NCI-H2196 treated with DMSO at 0.1 percent for 48 hours (cell line): Measurements from ENCODE around the gene PDIA5.

Experiments
- DNase-seq: peaks from one replicate; lab custom pipeline; 2025; ENCODE audit not compliant: unreplicated experiment; lab: John Stamatoyannopoulos, UW

Gene PDIA5

GRCh38 chr3:123039178-123039577 is 27.6 kb upstream of the PDIA5 start:
- DNase-seq: peak; percentile 44

GRCh38 chr3:123042413-123042812 is 24.4 kb upstream of the PDIA5 start:
- DNase-seq: no peak

- DNase-seq: no peak
These were observed 21.7 kb upstream of the PDIA5 start for GRCh38 chr3:123044981-123045763.

DNA sequence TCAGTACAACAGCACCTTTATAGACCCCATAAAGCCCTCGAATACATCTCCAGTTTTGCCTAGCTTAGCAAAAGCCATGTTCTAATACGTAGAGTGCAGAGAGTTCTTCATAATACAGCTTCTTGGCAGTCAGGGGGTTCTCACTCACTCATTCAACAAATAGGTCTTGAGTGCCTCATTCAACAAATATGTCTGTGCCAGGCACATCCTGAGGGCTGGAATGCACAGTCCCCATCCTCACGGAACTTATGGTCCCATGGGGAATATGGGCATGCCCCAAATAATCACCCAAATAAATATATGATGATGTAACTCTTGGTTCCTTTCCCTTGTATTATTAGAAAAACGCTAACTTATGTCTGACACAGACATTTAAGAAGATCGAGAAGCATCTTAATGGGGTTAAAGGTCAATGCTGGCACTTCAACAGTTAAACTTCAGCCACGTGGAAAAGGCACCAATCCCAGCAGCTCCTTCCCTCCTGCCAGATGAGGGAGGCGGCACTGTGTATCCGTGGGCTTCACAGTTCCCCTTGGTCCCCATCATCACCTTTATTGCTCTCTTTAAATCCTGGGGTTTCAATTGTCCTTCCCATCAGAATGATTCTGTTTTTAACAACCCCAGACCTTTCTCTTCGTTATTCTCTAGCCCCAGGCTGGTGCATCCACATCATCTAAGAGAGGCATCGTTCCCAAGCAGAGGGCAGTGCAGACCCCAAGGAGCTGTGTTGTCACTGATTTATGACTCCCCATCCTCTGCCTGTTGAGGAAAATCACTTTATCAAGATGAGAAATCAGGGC is 20.4 kb upstream of the PDIA5 start:
- DNase-seq: no peak

- no peak for DNase-seq
These were observed 19.8 kb upstream of the PDIA5 start for GRCh38 chr3:123047062-123047319.

- no peak for DNase-seq
These were observed 18.2 kb upstream of the PDIA5 start for GRCh38 chr3:123048480-123049237.

DNA sequence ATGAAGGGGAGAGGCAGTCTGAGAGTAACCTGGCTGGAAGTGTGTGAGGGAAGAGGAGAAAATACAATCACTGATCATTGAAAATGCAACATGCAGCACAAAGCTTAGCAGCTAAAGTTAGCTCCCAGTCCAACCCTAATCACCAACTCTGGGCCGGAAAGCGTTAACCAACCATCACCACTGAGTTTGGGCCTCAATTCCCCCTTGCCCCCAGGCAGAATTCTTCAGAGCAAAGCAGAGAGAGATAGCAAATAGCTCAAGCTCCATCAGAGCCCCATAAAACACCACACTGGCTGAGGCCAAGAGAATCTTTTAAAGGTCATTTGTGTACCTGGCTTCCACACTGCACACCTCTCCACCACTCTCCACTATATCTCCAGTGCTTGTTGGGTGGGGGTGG is 16.2 kb upstream of the PDIA5 start:
- no peak for DNase-seq

- DNase-seq: no peak
These were observed 13.7 kb upstream of the PDIA5 start for GRCh38 chr3:123053107-123053506.

DNA sequence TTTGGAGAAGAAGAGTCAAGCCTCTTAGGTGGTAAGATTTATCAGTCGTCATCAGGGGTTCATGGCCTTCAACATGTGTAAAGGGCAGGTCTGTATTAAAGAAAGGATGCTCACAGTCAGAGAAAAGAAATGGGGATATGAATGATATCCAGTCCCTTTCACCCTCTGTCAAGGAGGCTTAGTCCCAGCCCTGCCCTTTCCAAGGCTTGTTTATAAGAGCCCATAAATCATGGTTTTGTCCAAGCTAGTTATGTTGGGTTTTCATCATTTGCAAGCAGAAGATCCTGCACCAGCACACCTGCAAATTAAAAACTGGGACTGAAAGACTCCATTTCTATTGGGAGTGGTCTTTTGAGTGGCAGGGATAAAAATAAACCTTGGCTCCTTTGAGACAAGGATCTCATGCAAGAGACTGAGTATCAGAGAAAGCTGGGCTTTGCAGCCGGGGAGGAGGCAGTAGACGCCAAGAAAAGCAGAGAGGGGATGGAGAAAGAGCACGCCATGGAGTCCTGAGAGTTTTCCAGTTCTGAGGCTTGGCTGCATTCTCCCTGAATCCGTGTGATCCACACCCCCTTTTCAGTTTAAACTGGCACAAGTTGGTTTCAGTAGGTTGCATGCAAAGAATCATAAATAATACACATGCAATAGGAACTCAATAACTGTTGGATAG is 12.6 kb upstream of the PDIA5 start:
- DNase-seq: no peak

DNA sequence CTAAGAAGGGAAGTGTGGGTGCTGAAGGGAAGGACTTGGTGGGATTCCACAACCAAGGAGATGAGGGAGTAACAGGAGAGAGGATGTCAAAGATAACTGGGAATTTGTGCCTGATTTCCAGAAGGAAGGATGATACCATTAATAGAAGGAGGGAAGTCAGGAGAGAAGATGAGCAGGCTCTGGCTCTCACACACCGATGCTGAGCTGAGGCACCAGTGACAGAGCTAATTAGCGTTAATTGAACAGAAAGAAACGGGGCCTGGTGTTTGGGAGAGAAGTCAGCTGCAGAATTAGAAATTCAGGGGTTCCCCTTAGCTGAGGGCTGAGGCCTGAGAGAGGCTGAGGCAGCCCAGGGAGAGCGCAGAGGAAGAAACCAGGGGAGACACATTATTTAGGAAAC is 11.9 kb upstream of the PDIA5 start:
- no peak for DNase-seq

DNA sequence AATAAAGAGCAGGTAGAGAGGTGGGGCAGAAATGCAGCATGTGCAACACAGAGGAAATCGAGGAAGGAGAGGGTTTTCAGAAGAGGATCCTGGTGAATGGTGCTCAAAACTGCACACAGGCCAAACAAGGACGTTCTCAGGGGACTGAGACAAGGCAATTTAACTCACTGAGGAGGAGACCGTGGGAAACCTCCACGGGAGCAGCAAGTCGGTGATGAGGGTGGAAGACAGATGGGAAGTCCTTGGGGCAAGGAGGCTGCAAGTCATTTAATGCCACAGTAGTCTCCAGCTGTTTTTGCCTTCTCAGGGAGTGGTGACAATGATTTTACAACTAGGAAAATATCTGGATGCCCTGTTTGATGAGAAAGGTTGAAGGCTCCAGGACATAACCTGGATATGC is 11.5 kb upstream of the PDIA5 start:
- no peak for DNase-seq

GRCh38 chr3:123058505-123058904 is 8.3 kb upstream of the PDIA5 start:
- no peak for DNase-seq

- DNase-seq: no peak
These were observed 6.8 kb upstream of the PDIA5 start for GRCh38 chr3:123060054-123060453.

GRCh38 chr3:123061856-123062255 is 5.0 kb upstream of the PDIA5 start:
- no peak for DNase-seq

- DNase-seq: no peak
These were observed 3.8 kb upstream of the PDIA5 start for GRCh38 chr3:123063034-123063433.

DNA sequence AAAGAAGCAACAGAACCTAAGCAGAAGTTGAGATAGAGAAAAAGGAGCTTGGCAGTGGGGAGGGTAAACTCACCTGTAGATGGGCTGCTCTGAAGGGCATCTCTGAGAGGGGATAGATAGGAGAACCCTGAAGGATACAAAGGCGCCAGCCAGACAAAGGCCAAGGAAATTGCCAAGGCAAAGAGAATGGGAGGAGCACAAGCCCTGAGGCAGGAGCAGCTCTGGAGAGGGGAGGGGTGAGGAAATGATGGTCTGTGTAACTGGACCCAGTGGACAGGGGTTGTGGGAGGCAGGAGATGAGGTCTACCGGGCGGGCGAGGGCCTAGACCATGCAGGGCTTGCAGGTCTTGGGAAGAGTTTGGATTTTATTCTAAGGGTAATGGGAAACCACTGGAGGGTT is 2.3 kb upstream of the PDIA5 start:
- DNase-seq: no peak

DNA sequence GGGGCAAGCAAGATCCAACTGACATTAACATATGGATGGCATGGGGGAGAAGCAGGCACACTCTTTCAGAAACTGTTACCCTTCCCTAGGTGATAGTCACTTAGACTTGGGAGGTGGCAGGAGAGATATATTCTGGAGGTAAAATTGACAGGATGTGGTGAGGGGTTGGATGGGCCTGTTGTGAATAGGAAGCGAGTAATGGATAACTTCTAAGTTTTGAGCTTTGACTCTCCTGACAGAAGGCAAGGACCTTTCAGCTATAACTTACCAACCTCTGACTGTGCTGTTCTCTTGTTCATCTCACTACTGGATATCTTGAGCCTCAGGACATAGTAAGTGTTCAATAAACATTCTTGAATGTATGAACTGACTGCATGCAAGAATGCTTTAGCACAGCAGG is 1.9 kb upstream of the PDIA5 start:
- DNase-seq: no peak

GRCh38 chr3:123066599-123066895 is 278 bp upstream of the PDIA5 start:
- no peak for DNase-seq

DNA sequence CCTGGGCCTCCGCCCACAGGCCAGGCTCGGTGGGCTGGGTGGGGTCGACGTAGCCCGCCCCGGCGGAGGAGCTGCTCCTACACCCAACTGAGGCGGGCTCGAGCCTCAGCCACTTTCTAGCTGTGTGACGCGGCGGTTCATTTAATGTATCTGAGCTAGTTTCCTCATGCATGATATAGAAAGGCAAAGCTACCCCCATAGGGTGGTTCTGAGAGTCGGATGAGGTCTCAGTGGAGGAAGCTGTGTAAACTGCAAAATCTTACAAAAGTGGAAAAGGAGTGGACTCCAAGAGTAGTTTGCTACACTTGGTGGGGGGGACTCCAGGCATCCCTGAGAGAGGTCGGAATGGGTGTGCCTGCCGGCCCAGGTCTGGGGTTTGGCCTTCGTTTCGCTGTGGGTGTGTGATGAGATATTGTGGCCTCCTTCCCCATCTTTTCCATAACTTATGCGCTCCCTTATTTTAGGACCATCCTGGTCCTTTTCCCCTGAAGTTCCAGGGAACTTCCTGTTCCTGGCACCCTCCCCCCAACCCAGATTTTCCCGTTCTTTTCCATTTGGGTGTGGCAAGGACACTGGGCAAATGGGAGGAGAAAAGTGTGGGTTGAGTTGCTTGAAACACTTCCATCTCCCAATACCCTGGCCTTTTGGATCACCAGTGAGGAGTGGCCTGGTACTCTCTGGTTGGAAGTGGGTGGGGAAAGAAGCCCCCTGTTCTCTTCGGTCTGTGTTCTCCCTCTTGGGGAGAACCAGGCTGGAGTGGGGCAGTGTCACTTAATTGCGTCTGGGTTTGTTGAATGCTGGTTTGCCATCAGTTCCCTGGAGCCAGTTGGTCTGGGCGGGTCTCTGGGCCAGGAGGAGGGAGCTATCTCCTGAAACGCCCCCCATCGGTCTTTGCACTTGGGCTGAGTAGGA is 1.1 kb downstream of the PDIA5 start:
- DNase-seq: no peak

GRCh38 chr3:123068601-123069381 is 2.0 kb downstream of the PDIA5 start:
- DNase-seq: no peak
